GM19438 (cell line): Measurements from ENCODE around the gene PAQR8.

Source experiments
- ATAC-seq: cut with Tn5 transposase; IDR thresholded peaks from one replicate; pipeline ENCODE4 v1.9.1; 2021; ENCODE audit warnings: low read depth; ENCODE audit not compliant: unreplicated experiment

Gene PAQR8

DNA sequence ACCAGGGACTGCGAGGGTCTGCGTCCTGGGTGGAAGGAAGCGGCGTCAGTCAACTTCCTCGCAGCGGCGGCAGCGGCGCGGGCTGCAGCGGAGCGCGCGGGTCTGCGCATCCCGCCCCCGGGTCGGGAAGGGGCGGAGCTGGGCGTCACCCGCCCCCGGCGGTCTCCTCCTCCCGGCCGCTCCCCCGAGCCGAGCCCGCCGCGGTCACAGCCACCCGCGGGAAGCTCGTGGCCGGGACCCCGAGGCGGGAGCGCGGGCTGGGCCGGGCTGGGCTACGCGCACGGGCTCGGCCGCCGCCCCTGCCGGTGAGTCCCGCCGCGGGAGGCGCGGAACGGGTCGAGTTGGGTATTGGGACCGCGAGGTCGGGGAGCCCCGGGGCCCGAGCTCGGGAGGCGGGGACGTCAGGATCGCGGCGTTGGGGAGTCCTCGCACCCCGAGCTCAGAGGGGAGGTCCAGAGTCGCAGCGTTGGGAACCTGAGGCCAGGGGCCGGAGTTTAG is at the start of gene PAQR8:
Gene PAQR8 (plus strand): TSS at position 207 of the 498 bp plus-strand sequence. CDS start 41,063 bp downstream, outside the sequence.
- ATAC-seq: peak; percentile 80

DNA sequence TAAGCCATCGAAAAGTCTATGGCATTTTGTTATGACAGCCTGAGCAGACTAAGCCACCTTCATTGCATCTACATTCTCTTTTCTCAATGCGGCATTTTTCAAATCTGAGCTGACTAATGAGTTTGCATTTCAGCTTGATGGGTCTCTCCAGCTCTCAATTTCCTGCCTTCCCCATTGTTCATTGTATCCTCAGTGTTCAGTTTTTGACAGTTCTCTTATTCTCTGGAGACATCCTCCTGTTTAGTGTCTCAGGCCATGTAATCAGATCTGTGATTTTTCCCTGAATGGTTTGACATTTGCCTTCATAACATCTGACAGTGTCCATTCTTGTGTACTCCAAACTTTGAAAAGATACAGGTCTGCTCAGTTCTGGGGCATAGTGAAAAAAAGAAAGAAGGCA is 49.5 kb upstream of the PAQR8 start:
- no peak for ATAC-seq

DNA sequence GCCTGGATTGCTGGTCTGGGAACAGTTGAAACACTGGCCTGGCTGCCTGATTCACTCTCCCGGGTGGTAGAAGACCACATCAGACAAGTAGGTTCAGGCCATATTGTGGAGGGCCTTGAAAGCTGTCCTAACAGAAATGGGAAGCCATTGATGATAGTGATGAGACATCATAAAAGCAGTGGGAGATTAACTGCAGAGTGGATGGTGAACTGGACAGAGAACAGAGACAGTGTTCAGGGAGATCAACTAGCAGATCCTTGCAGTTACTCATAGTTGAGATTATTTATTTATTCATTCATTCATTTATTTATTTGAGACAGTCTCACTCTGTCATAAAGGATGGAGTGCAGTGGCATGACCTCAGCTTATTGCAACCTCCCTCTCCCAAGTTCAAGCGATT is 47.2 kb upstream of the PAQR8 start:
- no peak for ATAC-seq

- no peak for ATAC-seq
Observed at GRCh38 chr6:52317211-52317610, 44.7 kb upstream of the PAQR8 start.

DNA sequence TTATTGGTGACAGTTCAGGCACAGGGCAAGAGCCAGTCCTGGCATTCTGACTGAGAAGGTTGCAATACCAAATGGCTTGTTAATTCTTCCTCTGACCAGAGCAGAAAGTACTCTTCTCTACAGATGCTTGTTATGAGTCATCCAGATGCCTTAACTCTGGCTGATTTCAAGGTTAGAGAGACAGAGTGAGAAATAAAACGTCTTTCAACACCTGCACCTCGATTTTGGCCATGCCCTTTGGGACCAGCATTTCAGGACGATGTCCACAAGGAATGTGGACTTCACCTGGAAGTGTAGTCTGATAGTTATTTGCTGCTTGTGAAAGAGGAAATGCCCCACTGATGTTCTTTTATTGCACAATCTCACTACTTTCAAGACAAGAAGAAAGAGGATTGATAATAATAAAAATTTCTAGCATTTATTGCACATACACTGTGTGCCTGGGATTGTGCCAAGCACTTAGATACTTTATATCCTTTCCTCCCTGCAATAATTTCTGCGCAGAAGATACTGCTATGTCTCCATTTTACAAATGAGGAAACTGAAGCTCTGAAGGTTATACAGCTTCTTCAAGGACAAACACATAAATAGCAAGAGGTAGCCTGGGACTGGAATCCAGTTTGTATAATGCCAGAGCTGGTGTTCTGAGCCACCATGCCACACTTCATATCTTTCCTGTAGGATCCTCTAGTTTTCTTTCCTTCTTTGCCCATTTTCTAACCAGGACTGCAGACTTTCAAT is 43.9 kb upstream of the PAQR8 start:
- peak; percentile 99 for ATAC-seq

DNA sequence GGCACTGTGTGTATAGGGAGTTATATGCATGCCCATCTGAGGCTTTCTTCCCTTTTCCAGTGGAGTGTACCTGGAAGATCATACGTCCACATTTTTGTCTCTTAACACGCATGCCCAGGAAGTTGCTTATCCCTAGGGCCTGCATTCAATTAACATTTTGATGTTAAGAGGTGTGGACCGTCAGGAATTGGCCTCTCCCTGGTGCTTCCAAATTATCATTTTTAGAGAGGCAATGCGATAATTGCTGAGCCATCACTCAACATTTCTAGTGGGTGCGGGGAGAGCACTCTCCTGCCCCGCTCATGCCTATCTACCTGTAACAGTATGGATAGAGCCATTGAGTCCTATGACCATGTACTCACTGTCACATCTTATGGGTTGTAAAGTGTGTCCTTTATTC is 37.8 kb upstream of the PAQR8 start:
- no peak for ATAC-seq

DNA sequence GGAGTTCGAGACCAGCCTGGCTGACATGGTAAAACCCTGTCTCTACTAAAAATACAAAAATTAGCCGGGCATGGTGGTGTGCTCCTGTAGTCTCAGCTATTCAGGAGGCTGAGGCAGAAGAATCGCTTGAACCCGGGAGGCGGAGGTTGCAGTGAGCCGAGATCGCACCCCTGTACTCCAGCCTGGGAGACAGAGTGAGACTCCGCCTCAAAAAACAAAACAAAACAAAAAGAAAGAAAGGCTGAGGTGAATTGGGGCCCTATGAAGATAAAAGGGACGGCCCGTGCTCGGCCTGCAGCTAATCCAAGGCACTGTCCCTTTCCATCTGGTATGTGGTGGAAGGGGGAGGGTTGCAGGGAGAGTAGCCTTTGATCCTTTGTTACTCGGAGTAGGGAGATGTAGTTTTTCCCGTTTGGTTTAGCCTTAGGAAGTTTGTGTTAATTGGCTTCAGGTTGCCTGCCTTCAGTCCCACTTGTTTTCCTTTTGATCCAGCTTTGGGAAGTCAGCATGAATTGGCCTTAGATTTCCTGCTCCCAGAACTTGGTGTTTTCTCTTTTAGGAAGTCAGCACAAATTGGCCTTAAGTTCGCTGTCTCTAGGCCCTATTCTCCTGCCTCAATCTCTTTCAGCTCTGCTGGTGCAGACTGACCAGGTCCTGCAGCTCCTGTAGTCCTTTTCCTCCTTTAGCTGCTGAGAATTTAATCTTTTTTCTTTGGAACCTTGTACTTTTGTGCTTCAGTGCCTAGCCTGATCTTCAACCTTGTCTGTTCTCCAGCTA is 36.1 kb upstream of the PAQR8 start:
- ATAC-seq: no peak

DNA sequence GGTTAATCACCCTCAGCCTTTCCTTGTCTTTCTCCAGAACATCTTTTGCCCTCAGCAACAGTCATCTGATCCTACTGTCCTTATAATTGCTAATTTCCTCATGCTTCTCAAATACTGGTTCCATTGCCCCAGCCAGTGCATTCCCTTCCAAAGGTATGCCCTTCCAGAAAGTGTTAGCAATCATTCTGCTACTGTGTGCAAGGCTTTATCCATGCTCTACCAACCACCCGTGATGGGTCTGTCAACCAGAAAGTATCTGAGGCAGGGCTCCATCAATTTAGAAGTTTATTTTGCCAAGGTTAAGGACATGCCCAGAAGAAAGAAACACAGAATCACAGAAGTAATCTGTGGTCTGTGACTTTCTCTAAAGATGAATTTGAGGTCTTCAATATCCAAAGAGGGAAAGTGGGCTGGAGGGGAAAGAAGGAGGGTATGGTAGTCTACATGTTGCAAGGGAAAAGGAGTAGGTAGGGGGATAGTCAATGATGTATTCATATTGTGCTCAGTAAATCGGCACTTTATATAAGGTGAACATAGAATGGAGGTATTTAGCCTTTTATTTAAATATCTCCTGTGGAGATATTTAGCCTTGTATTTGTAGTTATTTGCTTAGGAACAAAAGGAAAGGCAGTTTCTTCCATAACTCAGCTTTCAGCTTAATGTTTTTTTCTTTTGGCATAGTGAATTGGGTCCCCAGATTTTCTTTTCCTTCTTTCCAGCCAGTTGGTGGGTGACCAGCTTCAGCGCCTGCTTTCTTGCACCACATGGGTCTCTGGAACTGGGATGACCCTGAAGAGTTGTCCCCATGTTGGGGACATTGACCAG is 35.2 kb upstream of the PAQR8 start:
- no peak for ATAC-seq

DNA sequence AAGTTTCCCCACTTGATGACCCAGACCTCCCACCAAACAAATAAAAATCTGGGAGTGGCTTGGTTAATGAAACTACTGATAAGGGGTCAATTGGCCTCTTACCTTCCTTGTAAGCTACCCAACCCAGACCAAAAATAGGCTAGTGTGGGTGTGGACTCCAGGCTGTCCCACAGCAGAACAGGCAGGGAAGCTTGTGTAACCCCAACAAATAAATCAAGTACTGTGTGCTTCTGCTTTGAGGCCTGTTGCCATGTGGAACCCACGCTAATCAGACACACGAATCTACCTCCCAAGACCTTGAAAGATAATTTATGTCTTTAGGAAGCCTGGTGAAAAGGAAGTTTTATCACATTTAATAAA is 33.7 kb upstream of the PAQR8 start:
- ATAC-seq: no peak

GRCh38 chr6:52328729-52329128 is 33.2 kb upstream of the PAQR8 start:
- ATAC-seq: no peak

GRCh38 chr6:52330470-52330869 is 31.5 kb upstream of the PAQR8 start:
- ATAC-seq: no peak

GRCh38 chr6:52331793-52332457 is 30.0 kb upstream of the PAQR8 start:
- ATAC-seq: no peak

- no peak for ATAC-seq
Observed at GRCh38 chr6:52333840-52334200, 28.1 kb upstream of the PAQR8 start.

- ATAC-seq: no peak
Observed at GRCh38 chr6:52335576-52335975, 26.4 kb upstream of the PAQR8 start.

- no peak for ATAC-seq
Observed at GRCh38 chr6:52336919-52337561, 24.9 kb upstream of the PAQR8 start.

- peak; percentile 81 for ATAC-seq
Observed at GRCh38 chr6:52337633-52338290, 24.2 kb upstream of the PAQR8 start.

DNA sequence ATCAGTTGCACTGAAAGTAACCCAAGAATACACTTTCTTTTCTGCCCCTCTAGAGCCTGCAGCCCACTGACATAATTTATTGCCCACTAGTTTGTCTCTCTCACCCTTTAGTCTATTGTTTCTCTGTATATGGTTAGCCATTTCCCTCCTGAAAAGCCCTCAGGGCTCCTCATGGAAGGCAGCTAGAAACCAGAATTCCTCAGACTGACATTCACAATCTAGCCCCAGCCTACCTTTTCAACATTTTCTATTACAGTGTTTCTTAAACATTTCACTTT is 21.4 kb upstream of the PAQR8 start:
- no peak for ATAC-seq

DNA sequence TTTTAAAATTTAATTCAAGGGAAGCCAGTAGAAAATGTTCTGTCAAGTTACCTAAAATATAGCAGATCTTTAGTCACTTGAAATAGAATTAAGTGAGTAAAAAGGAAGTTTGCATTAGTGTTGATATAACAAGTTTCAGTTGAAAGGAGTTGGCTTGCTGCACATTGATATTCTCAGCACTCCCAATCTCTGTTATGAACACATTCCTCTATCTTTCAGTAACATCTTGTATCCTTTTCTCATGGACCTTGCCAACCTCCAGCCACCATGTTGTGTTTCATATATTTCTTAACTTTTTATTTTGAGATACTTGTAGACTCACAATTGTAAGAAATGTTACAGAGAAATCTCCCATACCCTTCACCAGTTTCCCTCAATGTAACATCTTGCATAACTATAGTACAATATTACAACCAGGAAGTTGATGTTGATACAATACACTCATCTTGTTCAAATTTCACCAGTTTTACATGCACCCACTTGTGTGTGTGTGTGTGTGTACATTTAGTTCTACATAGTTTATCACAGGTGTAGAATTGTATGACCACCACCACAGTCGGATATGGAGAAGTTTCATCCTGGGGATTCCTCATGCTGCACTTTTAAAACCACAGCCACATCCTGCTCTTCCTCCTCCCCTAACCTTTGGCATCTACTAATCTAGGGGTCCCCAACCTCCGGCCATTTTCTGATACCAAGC is 20.2 kb upstream of the PAQR8 start:
- no peak for ATAC-seq

DNA sequence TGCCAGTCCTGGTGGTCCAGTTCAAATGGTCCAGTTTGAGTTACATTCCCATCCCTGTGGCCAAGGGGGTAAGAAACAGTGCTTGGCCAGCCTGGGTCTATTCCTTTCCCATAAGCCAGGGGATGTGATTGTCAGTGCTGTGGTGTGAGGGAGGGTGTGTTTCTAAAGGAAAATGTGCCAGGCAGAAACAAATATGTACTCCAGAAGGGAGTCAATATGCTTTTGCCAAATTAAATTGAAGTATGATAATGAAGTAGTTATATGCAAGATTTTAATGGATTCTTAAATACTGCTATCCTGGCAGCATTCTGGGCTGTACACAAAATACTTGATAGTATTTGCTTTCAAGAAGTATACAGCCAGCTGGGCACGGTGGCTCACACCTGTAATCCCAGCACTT is 16.6 kb upstream of the PAQR8 start:
- no peak for ATAC-seq
